GM23338 (cell line): ENCODE results near the gene SOX1. TPM values are rescaled to one million over a fixed set of nuclear protein-coding genes. Genes with fewer than 3 reads are reported as not detected.

Source experiments
- ATAC-seq: fragments of 200-7000 bp; cut with Tn5 transposase; 3 replicates; pipeline ENCODE4 v1.9.1; 2020
- DNase-seq: peaks from one replicate; pipeline ENCODE4 v3.0.0-alpha.2; 2015; ENCODE audit warnings: low spot score
- H2AFZ ChIP-seq: fragments of 200-600 bp; sonication (generic); 2 replicates; pipeline ENCODE4 v1.8.0; 2016; ENCODE audit warnings: antibody characterized with exemption, mild to moderate bottlenecking, moderate library complexity
- H3F3A ChIP-seq: fragments of 200-600 bp; sonication (generic); replicated peaks from 2 replicates; pipeline ENCODE4 v1.8.0; 2017; ENCODE audit warnings: antibody characterized with exemption, mixed run types, low read depth
- H3K27ac ChIP-seq: fragments of 200-600 bp; sonication (generic); 2 replicates; pipeline ENCODE4 v1.6.1; 2016; ENCODE audit warnings: low read depth
- H3K27me3 ChIP-seq: fragments of 200-600 bp; sonication (generic); 2 replicates; pipeline ENCODE4 v1.8.0; 2016; ENCODE audit warnings: mild to moderate bottlenecking, mixed run types, moderate library complexity; ENCODE audit not compliant: insufficient read depth
- H3K36me3 ChIP-seq: fragments of 200-600 bp; sonication (generic); 2 replicates; pipeline ENCODE4 v1.8.0; 2016; ENCODE audit warnings: mild to moderate bottlenecking; ENCODE audit not compliant: insufficient read depth
- H3K4me1 ChIP-seq: fragments of 200-600 bp; sonication (generic); 2 replicates; pipeline ENCODE4 v1.8.0; 2016; ENCODE audit warnings: mild to moderate bottlenecking, moderate library complexity; ENCODE audit not compliant: insufficient read depth
- H3K4me2 ChIP-seq: fragments of 200-600 bp; sonication (generic); 2 replicates; pipeline ENCODE4 v1.7.1; 2017; ENCODE audit warnings: mixed run types
- H3K4me3 ChIP-seq: fragments of 200-600 bp; sonication (generic); 2 replicates; pipeline ENCODE4 v1.6.1; 2016; ENCODE audit warnings: mixed run types
- H3K79me2 ChIP-seq: fragments of 200-600 bp; sonication (generic); replicated peaks from 2 replicates; pipeline ENCODE4 v1.8.0; 2017; ENCODE audit warnings: mild to moderate bottlenecking; ENCODE audit not compliant: insufficient read depth
- H3K9me2 ChIP-seq: fragments of 200-600 bp; sonication (generic); 2 replicates; pipeline ENCODE4 v1.8.0; 2017; ENCODE audit not compliant: insufficient read depth
- H4K20me1 ChIP-seq: fragments of 200-600 bp; sonication (generic); replicated peaks from 2 replicates; pipeline ENCODE4 v1.8.0; 2017; ENCODE audit warnings: mild to moderate bottlenecking; ENCODE audit not compliant: insufficient read depth
- H3K27ac Mint-ChIP-seq: 2 replicates; pipeline ENCODE4 v1.8.0; 2020; ENCODE audit warnings: inconsistent platforms, mild to moderate bottlenecking, moderate library complexity, mixed read lengths
- H3K27me3 Mint-ChIP-seq: 3 replicates; pipeline ENCODE4 v1.8.0; 2022; ENCODE audit warnings: low read depth, mild to moderate bottlenecking, moderate library complexity, mixed read lengths, inconsistent platforms; ENCODE audit not compliant: insufficient read depth, poor library complexity
- H3K36me3 Mint-ChIP-seq: 3 replicates; pipeline ENCODE4 v1.8.0; 2021; ENCODE audit warnings: low read depth, mild to moderate bottlenecking, inconsistent platforms, moderate library complexity, mixed read lengths
- H3K4me1 Mint-ChIP-seq: 3 replicates; pipeline ENCODE4 v1.8.0; 2020; ENCODE audit warnings: mild to moderate bottlenecking, inconsistent platforms, mixed read lengths
- H3K4me3 Mint-ChIP-seq: 3 replicates; pipeline ENCODE4 v1.8.0; 2021; ENCODE audit warnings: moderate library complexity, mild to moderate bottlenecking, inconsistent platforms, mixed read lengths
- H3K9me3 Mint-ChIP-seq: 3 replicates; pipeline ENCODE4 v1.8.0; 2020; ENCODE audit warnings: moderate library complexity, mild to moderate bottlenecking, inconsistent platforms, mixed read lengths
- JUNB ChIP-seq: IDR thresholded peaks from one replicate; pipeline ENCODE4 v1.6.1; 2016; ENCODE audit warnings: antibody characterized with exemption; ENCODE audit not compliant: unreplicated experiment
- NANOG ChIP-seq: IDR thresholded peaks from 2 replicates; pipeline ENCODE4 v1.6.1; 2016; ENCODE audit warnings: antibody characterized with exemption, borderline replicate concordance
- POLR2AphosphoS5 ChIP-seq: IDR thresholded peaks from 2 replicates; pipeline ENCODE4 v1.6.1; 2016; ENCODE audit warnings: antibody characterized with exemption, low read depth
- STAT1 ChIP-seq: IDR thresholded peaks from one replicate; pipeline ENCODE4 v1.6.1; 2016; ENCODE audit warnings: antibody characterized with exemption; ENCODE audit not compliant: unreplicated experiment
- ZNF114 ChIP-seq: fragments of 250-450 bp; sonication (Bioruptor Pico); IDR thresholded peaks from 2 replicates; pipeline ENCODE4 v1.5.0; 2020; ENCODE audit warnings: mild to moderate bottlenecking, moderate library complexity
- ZNF331 ChIP-seq: fragments of 250-450 bp; sonication (Bioruptor Pico); IDR thresholded peaks from 2 replicates; pipeline ENCODE4 v1.5.0; 2020; ENCODE audit warnings: low read depth, mild to moderate bottlenecking, moderate library complexity
- ZNF462 ChIP-seq: fragments of 250-450 bp; sonication (Bioruptor Pico); IDR thresholded peaks from 2 replicates; pipeline ENCODE4 v1.5.0; 2020; ENCODE audit warnings: mild to moderate bottlenecking, moderate library complexity
- polyA plus RNA-seq: library from polyadenylated mRNA; unstranded; fragments of >200 nt; fragmentation: Nextera tagmentation; extraction: Ambion mirVana; gene quantifications from 2 replicates; pipeline ENCODE4 v1.2.1, GENCODE V29; 2016
- total RNA-seq: library from RNA; depleted of rRNA; stranded (reverse); fragments of >200 nt; shearing (Covaris generic); gene quantifications from 2 replicates; pipeline ENCODE4 v1.2.3, GENCODE V29; 2014
- TF ChIP-seq, protein P1 (sequence below): IDR thresholded peaks from one replicate; pipeline ENCODE4 v1.6.1; 2018; ENCODE audit warnings: antibody characterized with exemption; ENCODE audit not compliant: unreplicated experiment

Gene SOX1
- total and polyA plus RNA-seq, 2 experiments from 2014 or later, result 0.10 to 0.17 TPM

DNA sequence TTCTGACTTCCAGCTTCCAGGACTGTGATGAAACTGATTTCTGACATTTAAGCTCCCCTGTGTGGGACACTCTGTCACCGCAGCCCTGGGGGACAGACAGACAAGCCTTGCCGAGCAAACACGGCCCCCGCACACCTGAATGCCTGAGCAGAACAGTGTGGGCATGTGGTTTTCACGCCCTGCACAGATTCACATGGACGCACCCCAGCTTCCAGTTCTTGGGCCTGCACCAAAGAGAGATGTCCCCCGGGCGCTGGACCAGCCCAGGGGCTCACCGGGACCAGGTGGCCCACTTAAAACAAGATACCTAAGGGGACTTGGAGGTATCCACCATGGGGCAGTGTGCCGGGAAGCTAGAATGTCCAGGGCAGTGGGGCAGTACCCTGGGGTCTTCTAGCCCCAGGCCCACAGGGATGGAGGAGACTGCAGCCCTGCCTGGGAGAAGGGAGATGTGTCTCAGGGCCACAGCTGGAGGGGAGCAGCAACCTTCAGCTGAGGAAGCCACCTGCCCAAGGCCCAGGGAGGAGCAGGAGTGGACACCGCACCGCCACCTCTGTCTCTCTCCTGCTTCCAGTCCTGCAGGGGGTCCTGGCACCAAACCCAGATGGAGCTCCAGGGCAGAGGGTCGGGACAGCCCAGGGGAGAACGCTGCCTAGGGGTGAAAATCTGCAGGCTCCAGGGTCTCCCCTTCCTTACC lies 50.5 kb downstream of the SOX1 start:
- no peaks in the 10 kb centered on the region; the same call in 2 of the 3 replicates for H3K4me1 Mint-ChIP-seq
- H3K36me3 ChIP-seq, result no peaks in the 10 kb centered on the region
- ATAC-seq (no peak), DNase-seq (no peak)
- H3F3A ChIP-seq, result no peaks in the 10 kb centered on the region
- no peak overlapping the region for H3K4me3 ChIP-seq
- no peaks in the 10 kb centered on the region for H3K27me3 ChIP-seq
- no peak overlapping the region for H3K4me2 ChIP-seq
- H3K4me3 Mint-ChIP-seq, result no peak overlapping the region
- H2AFZ ChIP-seq, result no peak overlapping the region
- H3K36me3 Mint-ChIP-seq, result no peaks in the 10 kb centered on the region
- H3K27ac Mint-ChIP-seq, result no peak overlapping the region
- H3K4me1 ChIP-seq, result no peaks in the 10 kb centered on the region
- H3K27me3 Mint-ChIP-seq, result peaks cover 23% of the 10 kb centered on the region
- H3K27ac ChIP-seq, result no peak overlapping the region
- H3K9me3 Mint-ChIP-seq, result no peaks in the 10 kb centered on the region; the same call in 2 of the 3 replicates
- H3K9me2 ChIP-seq, result no peaks in the 10 kb centered on the region
- TF ChIP-seq POLR2AphosphoS5 (no peak), NANOG (no peak), JUNB (no peak), ZNF114 (no peak), STAT1 (no peak), ZNF462 (CRISPR knock-in tag) (no peak), ZNF331 (CRISPR knock-in tag) (no peak)
- TF ChIP-seq, protein P1, sequence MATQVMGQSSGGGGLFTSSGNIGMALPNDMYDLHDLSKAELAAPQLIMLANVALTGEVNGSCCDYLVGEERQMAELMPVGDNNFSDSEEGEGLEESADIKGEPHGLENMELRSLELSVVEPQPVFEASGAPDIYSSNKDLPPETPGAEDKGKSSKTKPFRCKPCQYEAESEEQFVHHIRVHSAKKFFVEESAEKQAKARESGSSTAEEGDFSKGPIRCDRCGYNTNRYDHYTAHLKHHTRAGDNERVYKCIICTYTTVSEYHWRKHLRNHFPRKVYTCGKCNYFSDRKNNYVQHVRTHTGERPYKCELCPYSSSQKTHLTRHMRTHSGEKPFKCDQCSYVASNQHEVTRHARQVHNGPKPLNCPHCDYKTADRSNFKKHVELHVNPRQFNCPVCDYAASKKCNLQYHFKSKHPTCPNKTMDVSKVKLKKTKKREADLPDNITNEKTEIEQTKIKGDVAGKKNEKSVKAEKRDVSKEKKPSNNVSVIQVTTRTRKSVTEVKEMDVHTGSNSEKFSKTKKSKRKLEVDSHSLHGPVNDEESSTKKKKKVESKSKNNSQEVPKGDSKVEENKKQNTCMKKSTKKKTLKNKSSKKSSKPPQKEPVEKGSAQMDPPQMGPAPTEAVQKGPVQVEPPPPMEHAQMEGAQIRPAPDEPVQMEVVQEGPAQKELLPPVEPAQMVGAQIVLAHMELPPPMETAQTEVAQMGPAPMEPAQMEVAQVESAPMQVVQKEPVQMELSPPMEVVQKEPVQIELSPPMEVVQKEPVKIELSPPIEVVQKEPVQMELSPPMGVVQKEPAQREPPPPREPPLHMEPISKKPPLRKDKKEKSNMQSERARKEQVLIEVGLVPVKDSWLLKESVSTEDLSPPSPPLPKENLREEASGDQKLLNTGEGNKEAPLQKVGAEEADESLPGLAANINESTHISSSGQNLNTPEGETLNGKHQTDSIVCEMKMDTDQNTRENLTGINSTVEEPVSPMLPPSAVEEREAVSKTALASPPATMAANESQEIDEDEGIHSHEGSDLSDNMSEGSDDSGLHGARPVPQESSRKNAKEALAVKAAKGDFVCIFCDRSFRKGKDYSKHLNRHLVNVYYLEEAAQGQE, result no peak
- H3K79me2 ChIP-seq, result no peaks in the 10 kb centered on the region
- H4K20me1 ChIP-seq, result no peaks in the 10 kb centered on the region
